GM10266 (cell line): Measurements from ENCODE around the gene INSR.

Experiments used
- DNase-seq: peaks from one replicate; pipeline ENCODE4 v3.0.0; 2012; ENCODE audit errors: extremely low spot score
- TF ChIP-seq, protein P1 (sequence below): IDR thresholded peaks from 2 replicates; pipeline ENCODE4 v1.5.1; 2012; ENCODE audit warnings: mild to moderate bottlenecking, low read depth; ENCODE audit not compliant: control insufficient read depth, insufficient read depth; ENCODE audit errors: missing control alignments

The INSR gene

DNA sequence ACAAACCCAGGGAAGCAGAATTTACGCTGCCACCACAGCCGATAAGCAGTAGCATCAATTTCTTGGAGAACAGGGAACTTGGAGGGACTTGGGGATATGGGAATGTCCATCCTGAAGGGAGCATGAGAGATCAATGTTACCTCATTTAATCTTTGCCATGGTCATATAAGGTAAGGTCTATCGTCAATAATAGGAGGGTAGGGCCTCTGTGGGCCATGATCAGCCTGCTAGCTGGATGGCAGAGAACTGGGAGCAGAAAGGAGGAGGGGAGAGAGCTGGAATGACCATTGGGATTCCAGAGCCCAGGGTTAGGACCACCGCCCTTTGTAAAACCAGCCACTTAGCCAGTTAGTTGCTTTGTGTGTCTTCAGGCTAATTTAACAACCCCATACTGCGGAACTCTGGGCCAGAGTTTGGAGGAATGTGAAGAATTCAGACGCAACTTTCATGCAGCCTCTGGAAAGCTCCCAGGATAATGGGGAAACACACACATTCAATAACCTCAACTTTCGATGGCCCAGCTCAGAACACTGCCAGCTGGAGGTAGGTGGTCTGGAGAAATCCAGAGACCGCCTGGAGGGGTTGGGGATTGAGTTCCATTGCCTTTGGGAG is 184.4 kb downstream of the INSR start:
- TF ChIP-seq, protein P1, sequence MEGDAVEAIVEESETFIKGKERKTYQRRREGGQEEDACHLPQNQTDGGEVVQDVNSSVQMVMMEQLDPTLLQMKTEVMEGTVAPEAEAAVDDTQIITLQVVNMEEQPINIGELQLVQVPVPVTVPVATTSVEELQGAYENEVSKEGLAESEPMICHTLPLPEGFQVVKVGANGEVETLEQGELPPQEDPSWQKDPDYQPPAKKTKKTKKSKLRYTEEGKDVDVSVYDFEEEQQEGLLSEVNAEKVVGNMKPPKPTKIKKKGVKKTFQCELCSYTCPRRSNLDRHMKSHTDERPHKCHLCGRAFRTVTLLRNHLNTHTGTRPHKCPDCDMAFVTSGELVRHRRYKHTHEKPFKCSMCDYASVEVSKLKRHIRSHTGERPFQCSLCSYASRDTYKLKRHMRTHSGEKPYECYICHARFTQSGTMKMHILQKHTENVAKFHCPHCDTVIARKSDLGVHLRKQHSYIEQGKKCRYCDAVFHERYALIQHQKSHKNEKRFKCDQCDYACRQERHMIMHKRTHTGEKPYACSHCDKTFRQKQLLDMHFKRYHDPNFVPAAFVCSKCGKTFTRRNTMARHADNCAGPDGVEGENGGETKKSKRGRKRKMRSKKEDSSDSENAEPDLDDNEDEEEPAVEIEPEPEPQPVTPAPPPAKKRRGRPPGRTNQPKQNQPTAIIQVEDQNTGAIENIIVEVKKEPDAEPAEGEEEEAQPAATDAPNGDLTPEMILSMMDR: no peak
- no peak for DNase-seq

DNA sequence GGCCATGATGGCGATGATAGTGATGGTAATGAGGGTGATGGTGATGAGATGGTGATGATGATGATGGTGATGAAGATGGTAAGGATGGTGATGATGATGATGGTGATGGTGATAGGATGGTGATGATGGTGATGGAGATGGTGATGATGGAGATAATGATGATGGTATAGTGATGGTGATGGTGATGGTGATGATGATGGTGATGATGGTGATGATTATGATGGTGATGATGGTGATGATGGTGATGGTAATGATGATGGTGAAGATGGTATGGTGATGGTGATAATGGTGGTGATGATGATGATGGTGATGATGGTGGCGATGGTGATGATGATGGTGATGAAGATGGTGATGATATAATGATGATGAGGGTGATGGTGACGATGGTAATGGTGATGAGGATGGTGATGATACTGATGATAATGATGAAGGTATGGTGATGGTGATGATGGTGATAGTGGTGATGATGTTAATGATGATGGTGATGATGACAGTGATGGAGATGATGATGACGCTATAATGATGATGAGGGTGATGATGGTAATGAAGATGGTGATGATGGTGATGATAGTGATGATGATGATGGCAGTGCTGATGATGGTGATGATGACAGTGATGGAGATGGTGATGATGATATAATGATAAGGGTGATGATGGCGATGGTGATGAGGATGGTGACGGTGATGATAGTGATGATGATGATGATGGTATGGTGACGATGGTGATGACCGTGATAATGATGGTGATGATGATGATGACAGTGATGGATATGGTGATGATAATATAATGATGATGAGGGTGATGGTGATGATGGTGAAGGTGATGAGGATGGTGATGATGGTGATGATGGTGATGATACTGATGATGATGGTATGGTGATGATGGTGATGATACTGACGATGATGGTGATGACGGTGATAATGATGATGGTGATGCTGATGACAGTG is 187.2 kb downstream of the INSR start:
- no peak for DNase-seq
- TF ChIP-seq, protein P1: no peak

DNA sequence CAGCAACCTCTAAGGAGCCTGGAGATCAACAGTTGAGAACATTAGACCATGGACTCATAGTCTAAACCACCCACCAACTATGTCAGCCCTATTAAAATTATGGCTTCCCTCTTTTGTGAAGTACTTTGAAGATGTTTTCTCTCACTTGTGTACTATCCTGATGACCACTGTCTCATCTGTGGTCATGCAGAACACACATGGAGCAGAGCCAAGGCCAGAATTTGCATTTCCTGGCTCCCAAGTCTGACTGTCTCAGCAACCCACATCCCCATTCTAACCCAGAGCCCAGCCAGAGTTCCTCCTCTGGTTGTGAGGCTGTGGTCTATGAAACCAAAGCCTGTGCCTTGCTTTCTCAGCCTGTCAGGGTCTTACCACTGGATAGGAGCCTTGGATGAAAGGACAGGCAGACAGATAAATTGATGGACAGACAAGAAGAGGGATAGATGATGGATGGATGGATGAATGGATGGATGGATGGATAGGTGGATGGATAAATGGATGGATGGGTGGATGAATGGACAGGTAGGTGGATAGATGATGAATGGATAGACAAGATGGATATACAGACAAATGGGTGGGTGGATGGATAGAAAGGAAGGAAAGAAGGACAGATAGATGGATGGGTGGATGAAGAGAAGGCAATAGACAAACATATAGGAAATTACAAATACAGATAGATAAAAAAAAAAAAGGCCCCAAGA is 189.3 kb downstream of the INSR start:
- DNase-seq: peak; percentile 19
- TF ChIP-seq, protein P1: no peak

DNA sequence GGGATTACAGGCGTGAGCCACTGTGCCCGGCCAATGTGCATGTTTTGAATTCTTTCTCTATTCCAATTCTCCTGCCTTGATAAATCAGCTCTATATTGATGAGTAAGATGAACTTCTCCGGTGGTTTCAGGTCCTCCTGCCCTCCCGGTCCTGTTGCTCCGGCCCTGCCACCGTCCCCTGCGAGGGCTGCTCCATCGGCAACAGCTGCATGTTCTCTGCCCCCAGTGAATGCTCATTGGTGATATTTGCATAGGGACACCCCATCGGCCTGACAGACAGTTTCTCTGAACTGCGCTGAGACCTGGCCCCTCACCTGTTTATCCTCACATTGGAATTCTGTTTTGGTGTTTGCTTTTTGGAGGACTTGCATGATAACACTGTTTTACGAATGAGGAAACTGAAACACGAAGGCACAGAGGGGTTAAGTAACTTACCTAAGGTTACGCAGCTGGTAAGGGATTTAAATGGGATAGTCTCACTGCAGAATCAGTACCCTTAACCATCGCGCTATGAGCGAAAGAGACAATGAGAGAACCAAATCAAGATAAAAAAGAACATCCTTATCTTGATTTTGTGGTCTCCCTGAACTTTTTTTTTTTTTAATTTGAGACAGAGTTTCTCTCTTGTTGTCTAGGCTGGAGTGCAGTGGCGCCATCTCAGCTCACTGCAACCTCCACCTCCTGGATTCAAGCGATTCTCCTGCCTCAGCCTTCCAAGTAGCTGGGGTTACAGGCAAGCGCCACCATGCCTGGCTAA is 192.5 kb downstream of the INSR start:
- DNase-seq: no peak

DNA sequence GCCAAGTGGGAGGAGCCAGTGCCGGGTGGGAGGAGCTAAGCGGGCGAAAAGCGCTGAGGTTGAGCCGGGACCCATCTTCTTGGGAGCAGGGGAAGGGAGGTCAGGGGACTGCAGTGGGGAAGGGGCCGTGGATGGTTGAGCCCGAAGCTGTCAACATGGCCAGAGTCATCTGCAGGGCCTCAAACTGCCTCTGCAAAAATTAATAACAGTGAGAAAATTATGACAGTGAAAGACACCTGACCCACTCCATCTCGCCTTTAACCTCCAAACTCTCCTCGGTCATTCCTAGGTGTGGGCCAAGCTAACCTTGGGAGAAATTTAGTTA is 194.7 kb downstream of the INSR start:
- DNase-seq: no peak
- TF ChIP-seq, protein P1: no peak

More for the DNA sequence above, 192.5 kb downstream of the INSR start:
- TF ChIP-seq, protein P1: no peak

DNA sequence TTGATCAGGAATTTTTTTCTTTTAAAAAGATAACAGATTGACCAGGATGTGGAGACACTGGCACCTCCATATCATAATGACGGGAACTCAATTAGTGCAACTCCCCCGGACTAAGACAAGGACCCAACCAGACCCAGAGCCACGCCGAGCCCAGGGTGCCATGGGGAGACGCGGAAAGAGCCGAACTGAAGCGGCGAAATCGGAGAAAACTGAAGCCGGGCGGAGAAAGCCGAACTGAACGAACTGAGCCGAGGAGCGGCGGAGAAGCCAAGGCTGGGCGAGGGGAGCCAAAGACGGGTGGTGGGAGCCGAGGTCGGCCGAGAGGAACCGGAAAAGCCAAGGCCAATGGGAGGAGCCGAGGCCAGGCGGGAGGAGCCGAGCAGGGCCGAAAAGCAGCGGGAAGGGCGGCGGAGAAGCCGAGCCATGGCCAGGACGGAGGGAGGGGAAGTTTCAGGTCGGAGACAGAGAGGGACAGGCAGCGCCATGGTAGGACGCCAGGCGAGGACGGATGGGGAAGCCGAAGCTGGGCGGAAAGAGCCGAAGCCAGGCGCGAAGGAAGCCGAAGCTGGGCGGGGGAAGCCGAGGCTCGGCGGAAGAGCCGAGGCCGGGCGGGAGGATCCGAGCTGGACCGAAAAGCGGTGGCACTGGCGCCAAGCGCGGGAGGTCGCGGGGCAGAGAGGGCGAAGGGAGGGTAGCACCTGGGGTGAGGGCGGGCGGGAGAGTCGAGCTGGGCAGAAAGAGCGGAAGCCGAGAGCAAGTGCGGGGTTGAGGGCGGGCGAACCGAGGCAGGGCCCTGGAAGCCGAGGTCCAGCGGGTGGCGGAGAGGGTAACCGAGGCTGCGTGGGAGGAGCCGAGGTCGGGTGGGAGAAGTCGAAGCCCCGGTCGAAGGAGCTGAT is 195.3 kb downstream of the INSR start:
- TF ChIP-seq, protein P1: no peak
- peak; percentile 87 for DNase-seq
